Stimulated activated naive CD8-positive, alpha-beta T cell treated with anti-CD3 and anti-CD28 coated beads, Interleukin-15, amount 100 ng/mL, for 72 hours (primary cell): Measurements from ENCODE around the gene COL5A1.
A peak's percentile ranks its signal among the peaks of the same experiment; 100 is the strongest.
"Not testable (repeated sequence)": the region's sequence is repeated elsewhere in the genome, so short reads cannot be mapped to it uniquely, and the experiment has no call there.

ENCODE experiments used
- ATAC-seq: fragments of 150-1000 bp; cut with Tn5 transposase; 2 replicates; pipeline ENCODE4 v1.10.0; 2021; ENCODE audit warnings: mild to moderate bottlenecking, moderate library complexity
- DNase-seq, 2 donors: peaks; one replicate each; pipeline ENCODE4 v3.0.0; 2021 to 2022
- H3K27ac Mint-ChIP-seq, 2 donors: one replicate each; pipeline ENCODE4 v1.8.0; 2022; ENCODE audit warnings: mild to moderate bottlenecking in 2 of 2, mixed read lengths in 2 of 2, moderate library complexity in 2 of 2
- H3K27me3 Mint-ChIP-seq: one replicate; pipeline ENCODE4 v1.8.0; 2022; ENCODE audit warnings: mixed read lengths
- H3K4me1 Mint-ChIP-seq: one replicate; pipeline ENCODE4 v1.8.0; 2022; ENCODE audit warnings: mild to moderate bottlenecking, mixed read lengths
- H3K4me3 Mint-ChIP-seq, 2 donors: one replicate each; pipeline ENCODE4 v1.8.0; 2022; ENCODE audit warnings: mild to moderate bottlenecking in 2 of 2, mixed read lengths in 2 of 2, moderate library complexity in 1 of 2
- H3K9me3 Mint-ChIP-seq, 2 donors: one replicate each; pipeline ENCODE4 v1.8.0; 2022; ENCODE audit warnings: mixed read lengths in 2 of 2

Gene COL5A1

GRCh38 chr9:134702291-134702690 is 60.7 kb downstream of the COL5A1 start:
- H3K9me3 Mint-ChIP-seq, result no peaks in the 10 kb centered on the region
- no peak overlapping the region for H3K27ac Mint-ChIP-seq
- no peak for ATAC-seq
- peaks cover 9% of the 10 kb centered on the region for H3K27me3 Mint-ChIP-seq
- no peak overlapping the region for H3K4me3 Mint-ChIP-seq
- DNase-seq, result no peak
- H3K4me1 Mint-ChIP-seq, result no peaks in the 10 kb centered on the region

GRCh38 chr9:134703730-134704114 is 62.1 kb downstream of the COL5A1 start:
- not testable (repeated sequence) for ATAC-seq, H3K9me3 Mint-ChIP-seq, H3K4me3 Mint-ChIP-seq, DNase-seq, H3K27ac Mint-ChIP-seq, H3K4me1 Mint-ChIP-seq, H3K27me3 Mint-ChIP-seq

- Mint-ChIP-seq H3K4me1 (no peaks in the 10 kb centered on the region), H3K9me3 (no peaks in the 10 kb centered on the region), H3K27me3 (peaks cover 4% of the 10 kb centered on the region), H3K4me3 (no peak overlapping the region), H3K27ac (no peak overlapping the region)
- no peak for ATAC-seq
- DNase-seq, result no peak
These were observed 62.9 kb downstream of the COL5A1 start for GRCh38 chr9:134704498-134704897.

GRCh38 chr9:134705786-134706185 is 64.2 kb downstream of the COL5A1 start:
- Mint-ChIP-seq H3K27me3 (no peaks in the 10 kb centered on the region), H3K27ac (no peak overlapping the region), H3K9me3 (peaks cover 0 to 6% of the 10 kb centered on the region in 2 donors), H3K4me1 (no peaks in the 10 kb centered on the region), H3K4me3 (no peak overlapping the region)
- DNase-seq (no peak), ATAC-seq (no peak)

GRCh38 chr9:134706522-134706921 is 64.9 kb downstream of the COL5A1 start:
- Mint-ChIP-seq H3K9me3 (peaks cover 0 to 6% of the 10 kb centered on the region in 2 donors), H3K27ac (no peak overlapping the region), H3K4me3 (no peak overlapping the region), H3K27me3 (no peaks in the 10 kb centered on the region), H3K4me1 (peaks cover 1% of the 10 kb centered on the region)
- DNase-seq (no peak), ATAC-seq (no peak)

- Mint-ChIP-seq H3K4me1 (peaks cover 6% of the 10 kb centered on the region), H3K9me3 (peaks cover 0 to 6% of the 10 kb centered on the region in 2 donors), H3K4me3 (no peak overlapping the region), H3K27me3 (no peaks in the 10 kb centered on the region), H3K27ac (no peak overlapping the region)
- DNase-seq (no peak), ATAC-seq (no peak)
These were observed 65.6 kb downstream of the COL5A1 start for GRCh38 chr9:134707031-134707680.

- H3K4me3 Mint-ChIP-seq, result no peak overlapping the region
- H3K27ac Mint-ChIP-seq, result no peak overlapping the region
- ATAC-seq, result no peak
- no peaks in the 10 kb centered on the region for H3K27me3 Mint-ChIP-seq
- H3K9me3 Mint-ChIP-seq, result peaks cover 0 to 13% of the 10 kb centered on the region in 2 donors
- H3K4me1 Mint-ChIP-seq, result peaks cover 6% of the 10 kb centered on the region
- DNase-seq, result no peak
These were observed 66.4 kb downstream of the COL5A1 start for GRCh38 chr9:134707731-134708671.

GRCh38 chr9:134708672-134709038 is 67.1 kb downstream of the COL5A1 start:
- no peak for ATAC-seq
- no peaks in the 10 kb centered on the region for H3K27me3 Mint-ChIP-seq
- peaks cover 6 to 20% of the 10 kb centered on the region in 2 donors for H3K9me3 Mint-ChIP-seq
- DNase-seq, result no peak
- no peak overlapping the region for H3K27ac Mint-ChIP-seq
- peaks cover 6% of the 10 kb centered on the region for H3K4me1 Mint-ChIP-seq
- no peak overlapping the region for H3K4me3 Mint-ChIP-seq

- H3K27me3 Mint-ChIP-seq, result no peaks in the 10 kb centered on the region
- H3K27ac Mint-ChIP-seq, result no peak overlapping the region
- ATAC-seq, result no peak
- H3K4me3 Mint-ChIP-seq, result no peak overlapping the region
- peaks cover 6% of the 10 kb centered on the region for H3K4me1 Mint-ChIP-seq
- H3K9me3 Mint-ChIP-seq, result peaks cover 12 to 30% of the 10 kb centered on the region in 2 donors
- DNase-seq, result no peak
These were observed 68.1 kb downstream of the COL5A1 start for GRCh38 chr9:134709512-134710270.

GRCh38 chr9:134710271-134710540 is 68.6 kb downstream of the COL5A1 start:
- ATAC-seq (no peak), DNase-seq (no peak)
- no peaks in the 10 kb centered on the region for H3K27me3 Mint-ChIP-seq
- H3K4me1 Mint-ChIP-seq, result peaks cover 6% of the 10 kb centered on the region
- H3K9me3 Mint-ChIP-seq, result peaks cover 12 to 31% of the 10 kb centered on the region in 2 donors
- H3K27ac Mint-ChIP-seq, result peak overlapping the region in 1 of 2 donors; percentile 71
- no peak overlapping the region for H3K4me3 Mint-ChIP-seq

GRCh38 chr9:134710901-134711300 is 69.3 kb downstream of the COL5A1 start:
- H3K9me3 Mint-ChIP-seq, result peaks cover 12 to 31% of the 10 kb centered on the region in 2 donors
- no peak for ATAC-seq
- no peak overlapping the region for H3K27ac Mint-ChIP-seq
- H3K4me1 Mint-ChIP-seq, result peaks cover 6% of the 10 kb centered on the region
- no peak for DNase-seq
- H3K27me3 Mint-ChIP-seq, result no peaks in the 10 kb centered on the region
- H3K4me3 Mint-ChIP-seq, result no peak overlapping the region

GRCh38 chr9:134712243-134712642 is 70.6 kb downstream of the COL5A1 start:
- DNase-seq (no peak), ATAC-seq (no peak)
- Mint-ChIP-seq H3K27me3 (no peaks in the 10 kb centered on the region), H3K9me3 (peaks cover 12 to 31% of the 10 kb centered on the region in 2 donors), H3K4me3 (no peak overlapping the region), H3K4me1 (peaks cover 6% of the 10 kb centered on the region), H3K27ac (no peak overlapping the region)

GRCh38 chr9:134712926-134713325 is 71.3 kb downstream of the COL5A1 start:
- Mint-ChIP-seq H3K4me1 (peaks cover 6% of the 10 kb centered on the region), H3K4me3 (no peak overlapping the region), H3K27ac (peak overlapping the region in 1 of 2 donors; percentile 34), H3K27me3 (no peaks in the 10 kb centered on the region), H3K9me3 (peaks cover 12 to 31% of the 10 kb centered on the region in 2 donors)
- no peak for DNase-seq
- ATAC-seq, result no peak

- peaks cover 12 to 25% of the 10 kb centered on the region in 2 donors for H3K9me3 Mint-ChIP-seq
- ATAC-seq, DNase-seq, H3K27ac Mint-ChIP-seq, H3K27me3 Mint-ChIP-seq, H3K4me3 Mint-ChIP-seq, H3K4me1 Mint-ChIP-seq: not testable (repeated sequence)
These were observed 73.9 kb downstream of the COL5A1 start for GRCh38 chr9:134715536-134715935.

GRCh38 chr9:134716067-134716466 is 74.5 kb downstream of the COL5A1 start:
- no peak for DNase-seq
- Mint-ChIP-seq H3K27me3 (no peaks in the 10 kb centered on the region), H3K27ac (no peak overlapping the region), H3K4me3 (no peak overlapping the region), H3K4me1 (peaks cover 6% of the 10 kb centered on the region), H3K9me3 (peaks cover 12 to 25% of the 10 kb centered on the region in 2 donors)
- no peak for ATAC-seq

GRCh38 chr9:134717056-134717455 is 75.5 kb downstream of the COL5A1 start:
- DNase-seq (no peak), ATAC-seq (no peak)
- Mint-ChIP-seq H3K4me3 (no peak overlapping the region), H3K9me3 (peaks cover 12 to 25% of the 10 kb centered on the region in 2 donors), H3K4me1 (no peaks in the 10 kb centered on the region), H3K27ac (no peak overlapping the region), H3K27me3 (peaks cover under 1% of the 10 kb centered on the region)
